Parathyroid adenoma (tissue), 2 donors: ENCODE measurements around the gene ZSCAN22.
A peak's percentile ranks its signal among the peaks of the same experiment; 100 is the strongest.
"Not testable (repeated sequence)": the region's sequence is repeated elsewhere in the genome, so short reads cannot be mapped to it uniquely, and the experiment has no call there.

ENCODE experiments used
- H2AFZ ChIP-seq: fragments of 300-600 bp; sonication (generic); one replicate; pipeline ENCODE4 v1.7.0; 2017; ENCODE audit warnings: antibody characterized with exemption, mild to moderate bottlenecking
- H3K27ac ChIP-seq: fragments of 300-600 bp; sonication (generic); one replicate; pipeline ENCODE4 v1.7.0; 2017
- H3K27me3 ChIP-seq: fragments of 300-600 bp; sonication (generic); one replicate; pipeline ENCODE4 v1.7.0; 2017; ENCODE audit warnings: low read length; ENCODE audit not compliant: control insufficient read depth, insufficient read depth
- H3K36me3 ChIP-seq: fragments of 300-600 bp; sonication (generic); one replicate; pipeline ENCODE4 v1.7.0; 2017; ENCODE audit warnings: low read length; ENCODE audit not compliant: control insufficient read depth, insufficient read depth
- H3K4me1 ChIP-seq: fragments of 300-600 bp; sonication (generic); one replicate; pipeline ENCODE4 v1.7.0; 2017; ENCODE audit warnings: control low read depth
- H3K4me2 ChIP-seq: fragments of 300-600 bp; sonication (generic); one replicate; pipeline ENCODE4 v1.7.0; 2017; ENCODE audit warnings: low read length
- H3K4me3 ChIP-seq: fragments of 300-600 bp; sonication (generic); one replicate; pipeline ENCODE4 v1.7.0; 2017; ENCODE audit warnings: low read depth, low read length
- H3K79me2 ChIP-seq: fragments of 300-600 bp; sonication (generic); one replicate; pipeline ENCODE4 v1.7.0; 2017; ENCODE audit warnings: control low read depth
- H3K9ac ChIP-seq: fragments of 300-600 bp; sonication (generic); one replicate; pipeline ENCODE4 v1.7.0; 2017; ENCODE audit warnings: mild to moderate bottlenecking
- H3K9me3 ChIP-seq: fragments of 300-600 bp; sonication (generic); one replicate; pipeline ENCODE4 v1.7.0; 2017; ENCODE audit warnings: low read length; ENCODE audit not compliant: control insufficient read depth
- TF ChIP-seq, protein P1 (sequence below): fragments of 300-600 bp; sonication (generic); IDR thresholded peaks from one replicate; pipeline ENCODE4 v1.7.0; 2017; ENCODE audit warnings: antibody characterized with exemption, mild to moderate bottlenecking
- donor health status: primary hyperparathyroidism.

Gene ZSCAN22

DNA sequence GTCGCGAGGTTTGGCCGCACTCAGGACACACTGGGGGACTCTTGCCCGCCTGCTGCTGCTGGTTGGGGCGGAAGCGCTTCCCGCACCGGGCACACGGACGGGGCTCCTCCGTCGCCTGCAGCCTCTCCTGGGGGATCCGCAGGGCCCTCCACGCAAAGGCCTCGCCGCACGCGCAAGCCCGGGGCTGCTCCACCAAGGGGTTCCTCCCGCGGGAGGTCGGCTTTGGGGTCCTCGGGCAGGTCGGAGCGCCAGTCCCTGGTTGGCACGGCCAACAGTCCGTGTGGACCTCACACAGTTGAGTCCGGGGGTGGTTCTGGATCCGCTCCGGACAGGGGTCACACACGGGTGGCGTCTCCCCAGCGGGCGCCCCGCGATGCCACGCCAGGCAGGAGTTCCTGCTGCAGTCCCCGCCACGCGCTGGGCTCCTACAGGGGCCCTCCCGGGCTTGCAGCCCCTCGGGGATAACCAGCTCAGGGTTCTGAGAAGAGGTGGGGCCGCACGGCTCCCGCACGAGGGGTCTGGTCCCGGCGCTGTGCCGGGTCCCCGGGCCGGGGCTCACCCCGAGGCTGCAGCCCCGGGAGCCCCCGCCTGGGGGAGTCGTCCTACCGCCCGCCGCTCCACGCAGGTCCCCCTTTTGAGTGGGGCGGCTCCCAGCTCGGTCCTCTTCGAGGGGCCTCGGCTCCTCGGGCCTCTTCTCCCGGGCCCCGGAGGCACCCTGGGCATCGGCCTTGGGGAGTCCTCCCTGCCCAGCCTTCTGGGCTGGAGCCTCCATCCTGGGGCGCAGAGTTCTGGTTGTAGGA, 42.0 kb downstream of the ZSCAN22 start:
- H3K36me3 ChIP-seq, result no peaks in the 10 kb centered on the region
- no peaks in the 10 kb centered on the region for H3K4me1 ChIP-seq
- no peak overlapping the region for H3K27ac ChIP-seq
- H2AFZ ChIP-seq, result no peak overlapping the region
- no peak overlapping the region for H3K9ac ChIP-seq
- no peak overlapping the region for H3K4me2 ChIP-seq
- TF ChIP-seq, protein P1, sequence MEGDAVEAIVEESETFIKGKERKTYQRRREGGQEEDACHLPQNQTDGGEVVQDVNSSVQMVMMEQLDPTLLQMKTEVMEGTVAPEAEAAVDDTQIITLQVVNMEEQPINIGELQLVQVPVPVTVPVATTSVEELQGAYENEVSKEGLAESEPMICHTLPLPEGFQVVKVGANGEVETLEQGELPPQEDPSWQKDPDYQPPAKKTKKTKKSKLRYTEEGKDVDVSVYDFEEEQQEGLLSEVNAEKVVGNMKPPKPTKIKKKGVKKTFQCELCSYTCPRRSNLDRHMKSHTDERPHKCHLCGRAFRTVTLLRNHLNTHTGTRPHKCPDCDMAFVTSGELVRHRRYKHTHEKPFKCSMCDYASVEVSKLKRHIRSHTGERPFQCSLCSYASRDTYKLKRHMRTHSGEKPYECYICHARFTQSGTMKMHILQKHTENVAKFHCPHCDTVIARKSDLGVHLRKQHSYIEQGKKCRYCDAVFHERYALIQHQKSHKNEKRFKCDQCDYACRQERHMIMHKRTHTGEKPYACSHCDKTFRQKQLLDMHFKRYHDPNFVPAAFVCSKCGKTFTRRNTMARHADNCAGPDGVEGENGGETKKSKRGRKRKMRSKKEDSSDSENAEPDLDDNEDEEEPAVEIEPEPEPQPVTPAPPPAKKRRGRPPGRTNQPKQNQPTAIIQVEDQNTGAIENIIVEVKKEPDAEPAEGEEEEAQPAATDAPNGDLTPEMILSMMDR, result no peak
- H3K27me3 ChIP-seq, result no peaks in the 10 kb centered on the region
- H3K9me3 ChIP-seq, result no peaks in the 10 kb centered on the region
- H3K79me2 ChIP-seq, result no peaks in the 10 kb centered on the region
- H3K4me3 ChIP-seq, result no peak overlapping the region

DNA sequence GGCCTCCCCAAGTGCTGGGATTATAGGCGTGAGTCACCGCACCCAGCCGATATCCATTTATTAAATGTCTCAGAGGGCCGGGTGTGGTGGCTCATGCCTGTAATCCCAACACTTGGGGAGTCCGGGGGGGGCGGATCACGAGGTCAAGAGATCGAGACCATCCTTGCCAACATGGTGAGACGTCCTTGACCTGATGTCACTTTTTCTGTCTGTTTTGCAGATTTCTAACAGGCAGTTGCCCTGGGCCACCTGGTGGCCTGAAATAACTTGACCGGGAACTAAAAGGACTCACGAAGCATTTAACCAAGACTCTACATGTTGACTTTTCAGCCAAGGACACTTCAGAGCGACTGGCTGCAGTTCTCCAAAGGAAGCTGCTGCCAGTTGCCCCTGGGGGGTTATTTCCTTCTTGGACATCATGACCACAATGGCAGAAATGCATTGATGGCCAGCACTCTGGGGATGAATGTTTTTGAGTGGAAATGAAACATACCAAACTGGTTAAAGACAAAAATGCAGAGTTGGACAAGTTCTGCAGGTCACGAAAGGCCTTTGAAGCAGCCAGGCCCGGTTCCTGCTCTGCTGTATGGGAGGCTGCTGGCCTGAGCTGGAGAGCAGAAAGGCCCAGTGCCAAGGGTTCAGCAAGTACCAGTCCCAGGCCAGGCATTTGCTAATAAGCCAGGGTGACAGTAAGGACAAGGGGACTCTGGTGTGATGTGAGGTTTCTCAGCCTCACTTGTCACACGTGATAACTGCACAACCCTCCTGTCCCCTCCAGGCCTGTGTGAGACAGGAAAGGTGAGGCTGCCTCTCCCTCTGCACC, 45.7 kb downstream of the ZSCAN22 start:
- Histone ChIP-seq H3K27me3 (no peaks in the 10 kb centered on the region), H3K4me2 (no peak overlapping the region), H3K4me3 (no peak overlapping the region), H3K9me3 (no peaks in the 10 kb centered on the region), H3K79me2 (peaks cover 6% of the 10 kb centered on the region), H3K4me1 (no peaks in the 10 kb centered on the region), H3K9ac (no peak overlapping the region), H3K36me3 (no peaks in the 10 kb centered on the region), H3K27ac (no peak overlapping the region), H2AFZ (no peak overlapping the region)
- TF ChIP-seq, protein P1, result peak; percentile 17

DNA sequence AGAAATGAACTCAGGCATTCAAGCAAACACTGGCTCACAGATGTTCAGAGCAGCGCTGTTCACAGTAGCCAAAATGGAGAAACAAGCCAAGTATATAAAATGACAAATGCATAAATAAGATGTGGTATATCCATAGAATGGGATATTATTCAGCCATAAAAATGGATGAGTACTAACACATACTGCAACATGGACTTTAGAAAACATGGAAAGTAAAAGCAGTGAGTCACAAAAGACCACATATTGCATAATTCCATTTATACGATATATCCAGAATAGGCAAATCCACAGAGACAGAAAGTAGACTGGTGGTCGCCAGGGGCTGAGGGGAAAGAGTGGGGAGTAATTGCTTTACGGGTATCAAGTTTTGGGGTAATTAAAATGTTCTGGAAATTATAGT, 47.4 kb downstream of the ZSCAN22 start:
- H3K27ac ChIP-seq, result no peak overlapping the region
- no peak overlapping the region for H3K4me3 ChIP-seq
- H3K4me1 ChIP-seq, result no peaks in the 10 kb centered on the region
- no peak overlapping the region for H3K4me2 ChIP-seq
- H3K9me3 ChIP-seq, result no peaks in the 10 kb centered on the region
- peaks cover 9% of the 10 kb centered on the region for H3K79me2 ChIP-seq
- no peak overlapping the region for H2AFZ ChIP-seq
- H3K27me3 ChIP-seq, result no peaks in the 10 kb centered on the region
- no peaks in the 10 kb centered on the region for H3K36me3 ChIP-seq
- no peak overlapping the region for H3K9ac ChIP-seq
- TF ChIP-seq, protein P1, result no peak

DNA sequence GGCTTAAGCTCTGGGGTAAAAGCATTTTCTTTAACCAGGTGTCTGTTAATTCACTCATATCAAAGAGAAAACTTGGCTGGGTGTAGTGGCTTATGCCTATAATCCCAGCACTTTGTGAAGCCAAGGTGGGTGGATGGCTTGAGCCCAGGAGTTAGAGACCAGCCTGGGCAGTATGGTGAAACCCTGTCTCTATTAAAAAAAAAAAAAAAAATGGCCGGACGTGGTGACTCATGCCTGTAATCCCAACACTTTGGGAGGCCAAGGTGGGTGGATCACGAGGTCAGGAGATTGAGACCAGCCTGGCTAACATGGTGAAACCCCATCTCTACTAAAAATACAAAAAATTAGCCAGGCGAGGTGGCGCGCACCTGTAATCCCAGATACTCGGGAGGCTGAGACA, 49.9 kb downstream of the ZSCAN22 start:
- not testable (repeated sequence) for H3K27me3 ChIP-seq, H2AFZ ChIP-seq, H3K9me3 ChIP-seq, H3K4me2 ChIP-seq, H3K9ac ChIP-seq, H3K4me3 ChIP-seq, H3K4me1 ChIP-seq, H3K36me3 ChIP-seq, H3K79me2 ChIP-seq, H3K27ac ChIP-seq

DNA sequence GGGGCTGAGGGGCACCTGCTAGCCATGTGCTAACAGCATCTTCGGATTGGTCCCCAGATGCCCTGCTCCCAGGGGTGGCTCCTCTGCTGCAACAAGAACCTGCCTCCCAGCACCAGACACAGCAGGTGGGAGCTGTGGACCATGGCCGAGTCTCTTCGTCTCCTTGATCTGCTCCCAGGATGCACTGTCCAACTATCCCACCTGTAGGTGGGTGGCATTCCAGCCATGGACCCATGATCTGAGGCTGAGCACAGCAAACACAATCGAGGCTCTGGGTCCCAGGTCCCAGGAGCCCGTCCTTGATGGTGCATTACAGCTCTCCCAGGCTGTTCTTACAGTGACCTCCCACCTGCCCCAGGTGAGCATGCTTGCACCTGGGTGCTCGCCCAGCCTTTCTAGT, 52.5 kb downstream of the ZSCAN22 start:
- peaks cover 4% of the 10 kb centered on the region for H3K79me2 ChIP-seq
- no peak overlapping the region for H3K4me3 ChIP-seq
- H3K27me3 ChIP-seq, result no peaks in the 10 kb centered on the region
- no peaks in the 10 kb centered on the region for H3K36me3 ChIP-seq
- H3K4me2 ChIP-seq, result no peak overlapping the region
- H3K27ac ChIP-seq, result peak overlapping the region; percentile 30
- TF ChIP-seq, protein P1, result no peak
- H3K9me3 ChIP-seq, result no peaks in the 10 kb centered on the region
- H2AFZ ChIP-seq, result no peak overlapping the region
- H3K9ac ChIP-seq, result no peak overlapping the region
- peaks cover 11% of the 10 kb centered on the region for H3K4me1 ChIP-seq
